Calu3 (cell line): ENCODE data around the gene UNC13C. TPM values are rescaled to one million over a fixed set of nuclear protein-coding genes. Genes with fewer than 3 reads are reported as not detected.

Source experiments
- BruUV-seq: library from RNA; stranded (reverse); fragments of 400-500 nt; replicated peaks from 2 replicates; lab custom pipeline; 2021; lab: Mats Ljungman, UMichigan
- CTCF ChIA-PET: fragments of 300-600 bp; sonication (Branson Sonifier 250); formaldehyde crosslinking; loops from one replicate; lab custom pipeline; 2022; ENCODE audit warnings: antibody characterized with exemption; lab: Charles Lee
- DNase-seq: peaks from one replicate; pipeline ENCODE4 v3.0.0; 2022
- H3K27ac Mint-ChIP-seq: one replicate; pipeline ENCODE4 v1.8.0; 2022; ENCODE audit warnings: mixed read lengths; ENCODE audit not compliant: unreplicated experiment
- H3K27me3 Mint-ChIP-seq: one replicate; pipeline ENCODE4 v1.8.0; 2022; ENCODE audit warnings: mixed read lengths; ENCODE audit not compliant: unreplicated experiment
- H3K36me3 Mint-ChIP-seq: one replicate; pipeline ENCODE4 v1.8.0; 2022; ENCODE audit warnings: mild to moderate bottlenecking, moderate library complexity, mixed read lengths; ENCODE audit not compliant: insufficient read depth, unreplicated experiment
- H3K4me1 Mint-ChIP-seq: one replicate; pipeline ENCODE4 v1.8.0; 2022; ENCODE audit warnings: mild to moderate bottlenecking, low read depth, mixed read lengths; ENCODE audit not compliant: unreplicated experiment
- H3K4me3 Mint-ChIP-seq: one replicate; pipeline ENCODE4 v1.8.0; 2022; ENCODE audit warnings: mild to moderate bottlenecking, low read depth, moderate library complexity, mixed read lengths; ENCODE audit not compliant: unreplicated experiment
- H3K9me3 Mint-ChIP-seq: one replicate; pipeline ENCODE4 v1.8.0; 2022; ENCODE audit warnings: low read depth, mixed read lengths; ENCODE audit not compliant: unreplicated experiment
- intact Hi-C: fragments of 100-400 bp; cut with micrococcal nuclease; formaldehyde crosslinking; loops from one replicate; pipeline ENCODE4 v1.10.0; 2022; ENCODE audit not compliant: unreplicated experiment
- total RNA-seq: library from RNA; stranded (reverse); gene quantifications from 2 replicates; pipeline ENCODE4 v1.2.3, GENCODE V29; 2022
- TF ChIP-seq, protein P1 (sequence below): fragments of 200-600 bp; IDR thresholded peaks from one replicate; pipeline ENCODE4 v1.8.0; 2022; ENCODE audit warnings: antibody characterized with exemption; ENCODE audit not compliant: unreplicated experiment

UNC13C gene
- total RNA-seq, 1 experiment from 2014 or later, result 0.38 TPM

DNA sequence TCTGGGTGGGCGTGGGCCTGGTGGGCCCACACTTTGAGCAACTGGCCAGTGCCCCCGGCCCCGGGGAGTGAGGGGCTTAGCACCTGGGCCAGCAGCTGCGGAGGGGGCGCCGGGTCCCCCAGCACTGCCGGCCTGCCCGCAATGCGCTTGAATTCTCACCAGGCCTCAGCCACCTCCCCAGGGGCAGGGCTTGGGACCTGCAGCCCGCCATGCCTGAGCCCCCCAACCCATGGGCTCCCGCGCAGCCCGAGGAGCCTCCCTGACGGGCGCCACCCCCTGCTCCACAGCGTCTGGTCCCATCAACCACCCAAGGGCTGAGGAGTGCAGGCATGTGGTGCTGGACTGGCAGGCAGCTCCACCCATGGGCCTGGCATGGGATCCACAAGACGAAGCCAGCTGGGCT lies 484.3 kb downstream of the UNC13C start:
- BruUV-seq, result no TSS peak
- Mint-ChIP-seq H3K4me3 (no peak overlapping the region), H3K27me3 (no peaks in the 10 kb centered on the region), H3K9me3 (peaks cover 21% of the 10 kb centered on the region), H3K36me3 (no peaks in the 10 kb centered on the region), H3K27ac (no peak overlapping the region), H3K4me1 (no peaks in the 10 kb centered on the region)
- intact Hi-C loops, result no loop called here
- TF ChIP-seq, protein P1, sequence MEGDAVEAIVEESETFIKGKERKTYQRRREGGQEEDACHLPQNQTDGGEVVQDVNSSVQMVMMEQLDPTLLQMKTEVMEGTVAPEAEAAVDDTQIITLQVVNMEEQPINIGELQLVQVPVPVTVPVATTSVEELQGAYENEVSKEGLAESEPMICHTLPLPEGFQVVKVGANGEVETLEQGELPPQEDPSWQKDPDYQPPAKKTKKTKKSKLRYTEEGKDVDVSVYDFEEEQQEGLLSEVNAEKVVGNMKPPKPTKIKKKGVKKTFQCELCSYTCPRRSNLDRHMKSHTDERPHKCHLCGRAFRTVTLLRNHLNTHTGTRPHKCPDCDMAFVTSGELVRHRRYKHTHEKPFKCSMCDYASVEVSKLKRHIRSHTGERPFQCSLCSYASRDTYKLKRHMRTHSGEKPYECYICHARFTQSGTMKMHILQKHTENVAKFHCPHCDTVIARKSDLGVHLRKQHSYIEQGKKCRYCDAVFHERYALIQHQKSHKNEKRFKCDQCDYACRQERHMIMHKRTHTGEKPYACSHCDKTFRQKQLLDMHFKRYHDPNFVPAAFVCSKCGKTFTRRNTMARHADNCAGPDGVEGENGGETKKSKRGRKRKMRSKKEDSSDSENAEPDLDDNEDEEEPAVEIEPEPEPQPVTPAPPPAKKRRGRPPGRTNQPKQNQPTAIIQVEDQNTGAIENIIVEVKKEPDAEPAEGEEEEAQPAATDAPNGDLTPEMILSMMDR, result no peak
- no peak for DNase-seq
- CTCF ChIA-PET, result no interaction called here

DNA sequence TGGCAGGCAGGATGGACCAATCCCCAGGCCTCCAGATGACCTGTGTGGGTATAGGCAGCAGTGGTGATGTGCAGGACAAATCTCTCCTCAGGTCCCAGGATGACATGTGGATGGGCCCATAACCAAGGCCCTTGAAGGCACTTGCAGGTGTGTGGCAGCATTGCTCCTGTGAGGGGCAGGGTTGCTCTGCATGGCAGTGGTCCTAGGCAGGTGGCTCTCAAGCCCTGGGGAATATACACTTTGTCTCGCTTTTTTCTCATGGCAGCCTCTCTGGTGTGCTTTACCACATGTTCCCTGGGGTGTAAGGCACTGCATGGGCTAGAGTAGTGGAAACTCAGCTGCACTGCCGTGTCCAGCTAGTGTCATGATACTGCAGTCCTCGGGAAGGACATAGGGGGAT lies 503.6 kb downstream of the UNC13C start:
- H3K4me1 Mint-ChIP-seq, result no peaks in the 10 kb centered on the region
- intact Hi-C loops, result no loop called here
- no TSS peak for BruUV-seq
- no peaks in the 10 kb centered on the region for H3K36me3 Mint-ChIP-seq
- H3K4me3 Mint-ChIP-seq, result no peak overlapping the region
- TF ChIP-seq, protein P1, result no peak
- H3K27me3 Mint-ChIP-seq, result no peaks in the 10 kb centered on the region
- DNase-seq, result no peak
- peaks cover 22% of the 10 kb centered on the region for H3K9me3 Mint-ChIP-seq
- H3K27ac Mint-ChIP-seq, result no peak overlapping the region
- CTCF ChIA-PET, result no interaction called here

DNA sequence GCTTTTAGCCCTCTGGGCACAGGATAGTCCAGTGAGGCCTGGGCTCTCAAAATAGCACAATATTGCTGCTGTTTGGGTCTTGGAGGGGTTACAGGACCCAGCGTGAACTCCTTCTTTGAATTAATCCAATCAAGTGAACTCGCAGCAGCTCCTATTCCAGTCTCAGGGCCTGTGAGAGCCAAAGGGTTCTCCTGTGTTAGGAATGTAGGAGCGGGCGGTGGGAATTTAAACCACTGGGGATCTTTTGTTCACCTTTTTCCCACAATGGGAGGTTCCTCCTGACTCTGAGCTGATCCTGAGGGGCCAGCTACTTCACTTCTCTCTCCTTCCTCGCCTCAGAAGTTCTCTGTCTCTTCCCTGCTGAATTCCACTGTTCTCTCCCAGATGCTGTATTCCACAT lies 504.0 kb downstream of the UNC13C start:
- intact Hi-C loops, result no loop called here
- TF ChIP-seq, protein P1, result no peak
- no TSS peak for BruUV-seq
- Mint-ChIP-seq H3K36me3 (no peaks in the 10 kb centered on the region), H3K27me3 (no peaks in the 10 kb centered on the region), H3K9me3 (peaks cover 22% of the 10 kb centered on the region), H3K27ac (no peak overlapping the region), H3K4me1 (no peaks in the 10 kb centered on the region), H3K4me3 (no peak overlapping the region)
- CTCF ChIA-PET, result no interaction called here
- DNase-seq, result no peak

DNA sequence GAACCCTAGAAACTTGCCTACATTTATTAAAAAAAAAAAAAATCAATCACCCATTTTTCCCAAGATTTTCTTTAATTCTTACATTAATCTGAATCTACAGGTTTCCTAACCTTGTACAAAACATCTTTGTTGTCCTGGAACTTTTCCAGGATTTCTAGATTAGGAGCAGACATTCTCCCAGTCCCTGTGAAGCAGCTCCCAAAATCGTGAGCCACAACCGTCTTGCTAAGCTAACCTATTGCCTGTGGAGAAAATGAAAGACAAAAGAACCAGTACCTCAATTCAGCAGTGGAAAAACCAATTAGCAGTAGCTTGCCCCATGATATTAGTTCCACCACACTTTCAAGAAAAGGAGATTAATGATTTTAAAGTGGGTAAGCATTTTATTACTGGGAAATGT lies 522.1 kb downstream of the UNC13C start:
- H3K27me3 Mint-ChIP-seq, result no peaks in the 10 kb centered on the region
- CTCF ChIA-PET, result no interaction called here
- TF ChIP-seq, protein P1, result no peak
- H3K9me3 Mint-ChIP-seq, result peaks cover 15% of the 10 kb centered on the region
- DNase-seq, result no peak
- H3K4me3 Mint-ChIP-seq, result no peak overlapping the region
- no peaks in the 10 kb centered on the region for H3K4me1 Mint-ChIP-seq
- H3K27ac Mint-ChIP-seq, result no peak overlapping the region
- BruUV-seq, result no TSS peak
- no peaks in the 10 kb centered on the region for H3K36me3 Mint-ChIP-seq
- intact Hi-C loops, result no loop called here
